GM12864 (cell line): ENCODE measurements around the gene RASSF8.
A peak's percentile ranks its signal among the peaks of the same experiment; 100 is the strongest.

Experiments
- DNase-seq: peaks from one replicate; pipeline ENCODE4 v3.0.0-alpha.2; 2011; ENCODE audit warnings: low read depth
- H3K4me3 ChIP-seq: 2 replicates; pipeline ENCODE4 v1.5.1; 2011; ENCODE audit warnings: mild to moderate bottlenecking, low read depth, low read length, control low read depth
- CTCF ChIP-seq: IDR thresholded peaks from 2 replicates; pipeline ENCODE4 v1.5.1; 2011; ENCODE audit warnings: low read depth, mild to moderate bottlenecking, moderate library complexity, low read length, control low read depth, inconsistent platforms; ENCODE audit errors: missing control alignments

Gene RASSF8

GRCh38 chr12:25958428-25959070 lies at the start of gene RASSF8:
Gene RASSF8 (plus strand): TSS chr12:25958682. CDS start chr12:26055344, 96,662 bp downstream.
- peak within 1 kb of the TSS; percentile 48 for H3K4me3 ChIP-seq
- DNase-seq = no peak
- no peak for TF ChIP-seq CTCF

- no peak for DNase-seq
- no peak overlapping the region for H3K4me3 ChIP-seq
- no peak for TF ChIP-seq CTCF
These were observed 43.9 kb upstream of the RASSF8 start for GRCh38 chr12:25914551-25914950.

GRCh38 chr12:25924491-25925001 lies 33.9 kb upstream of the RASSF8 start:
- no peak for DNase-seq
- TF ChIP-seq CTCF = no peak
- no peak overlapping the region for H3K4me3 ChIP-seq

- no peak for TF ChIP-seq CTCF
- DNase-seq = no peak
- no peak overlapping the region for H3K4me3 ChIP-seq
These were observed 33.4 kb upstream of the RASSF8 start for GRCh38 chr12:25925064-25925463.

- DNase-seq = no peak
- no peak overlapping the region for H3K4me3 ChIP-seq
- no peak for TF ChIP-seq CTCF
These were observed 31.9 kb upstream of the RASSF8 start for GRCh38 chr12:25926536-25926935.

- H3K4me3 ChIP-seq = no peak overlapping the region
- no peak for DNase-seq
- no peak for TF ChIP-seq CTCF
These were observed 29.3 kb upstream of the RASSF8 start for GRCh38 chr12:25929142-25929541.

- DNase-seq = no peak
- H3K4me3 ChIP-seq = no peak overlapping the region
These were observed 25.5 kb upstream of the RASSF8 start for GRCh38 chr12:25932971-25933370.

More at GRCh38 chr12:25932971-25933370, 25.5 kb upstream of the RASSF8 start:
- TF ChIP-seq CTCF = no peak
